IPS DF 4.7 (cell line): ENCODE measurements around the gene STX7.

Source experiments
- DNase-seq: peaks from one replicate; pipeline ENCODE4 v3.0.0-alpha.2; 2013; ENCODE audit warnings: low spot score; ENCODE audit errors: extremely low read depth

The STX7 gene

DNA sequence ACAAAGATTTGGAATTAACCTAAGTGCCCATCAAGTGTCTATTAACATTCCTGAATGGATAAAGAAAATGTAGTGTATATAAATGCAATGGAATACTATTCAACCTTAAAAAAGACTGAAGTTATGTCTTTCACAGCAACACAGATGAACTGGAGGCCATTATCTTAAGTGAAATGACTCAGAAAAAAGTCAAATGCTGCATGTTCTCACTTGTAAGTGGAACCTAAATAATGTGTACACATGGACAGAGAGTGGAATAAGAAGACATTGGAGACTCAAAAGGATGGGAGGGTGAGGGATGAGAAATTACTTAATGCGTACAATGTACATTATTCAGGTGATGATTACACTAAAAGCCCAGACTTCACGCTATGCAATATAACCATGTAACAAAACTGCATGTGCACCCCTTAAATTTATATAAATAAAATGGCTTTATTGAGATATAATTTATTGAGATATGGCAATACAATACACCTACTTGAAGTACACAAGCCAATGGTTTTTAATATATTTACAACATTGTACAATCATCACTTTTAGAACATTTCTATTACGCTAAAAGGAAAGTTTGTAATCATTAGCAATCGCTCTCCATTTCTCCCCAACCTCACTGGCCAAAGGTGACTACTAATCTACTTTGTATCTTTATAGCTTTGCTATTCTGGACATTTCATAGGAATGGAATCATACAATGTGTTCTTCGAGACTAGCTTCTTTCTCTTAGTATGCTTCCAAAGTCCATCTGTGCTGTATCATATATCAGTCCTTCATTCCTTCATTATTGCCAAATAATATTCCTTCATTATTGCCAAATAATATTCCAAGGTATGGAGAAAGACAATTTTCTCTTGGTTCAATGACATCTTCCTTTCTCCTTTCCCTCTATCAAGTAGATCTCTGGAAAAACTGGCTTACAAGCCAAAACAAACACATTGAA is 5.8 kb downstream of the STX7 start:
- DNase-seq: no peak

GRCh38 chr6:132506461-132506860 is 6.5 kb downstream of the STX7 start:
- DNase-seq: no peak

- DNase-seq: no peak
These were observed 7.8 kb downstream of the STX7 start for GRCh38 chr6:132505158-132505557.

DNA sequence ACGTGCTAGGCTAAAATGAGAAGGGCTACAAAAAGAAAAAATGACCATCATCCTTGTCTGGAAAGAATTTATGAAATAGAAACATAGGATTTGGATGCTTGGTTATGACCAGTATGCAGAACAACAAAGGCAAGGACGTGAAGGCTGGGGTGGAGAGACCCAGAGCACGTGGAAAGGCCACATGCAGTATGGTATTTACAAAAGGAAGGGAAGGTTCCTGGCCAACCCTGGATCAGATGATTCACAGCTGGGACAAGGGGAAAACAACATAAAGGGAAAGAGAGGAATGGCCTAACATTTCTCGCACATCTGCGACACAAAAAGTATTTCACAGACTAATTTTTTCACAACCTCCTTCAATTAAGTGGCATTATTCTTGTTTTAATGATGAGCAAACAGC is 8.2 kb downstream of the STX7 start:
- DNase-seq: no peak

GRCh38 chr6:132499757-132500156 is 13.2 kb downstream of the STX7 start:
- DNase-seq: no peak

DNA sequence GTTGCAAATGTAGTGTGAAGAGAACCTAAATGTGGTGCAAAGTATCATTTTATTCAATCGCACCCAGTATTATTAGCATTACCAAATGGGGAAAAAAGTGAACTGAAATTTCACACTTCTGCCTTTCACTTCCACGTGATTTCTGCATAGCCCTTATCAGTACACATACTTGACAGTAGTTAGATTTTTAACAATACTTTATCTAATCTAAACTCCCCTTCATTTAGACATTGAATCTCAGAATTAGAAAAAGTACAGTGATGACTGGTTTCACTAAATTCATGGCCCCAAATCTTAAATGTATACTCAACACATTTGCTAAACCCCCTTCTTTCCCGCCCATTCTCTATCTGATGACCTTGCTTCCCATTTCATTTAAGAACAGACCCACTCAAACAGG is 14.3 kb downstream of the STX7 start:
- DNase-seq: no peak

GRCh38 chr6:132496519-132497180 is 16.3 kb downstream of the STX7 start:
- DNase-seq: no peak

GRCh38 chr6:132495604-132496079 is 17.3 kb downstream of the STX7 start:
- no peak for DNase-seq

- DNase-seq: no peak
These were observed 18.0 kb downstream of the STX7 start for GRCh38 chr6:132494954-132495353.

DNA sequence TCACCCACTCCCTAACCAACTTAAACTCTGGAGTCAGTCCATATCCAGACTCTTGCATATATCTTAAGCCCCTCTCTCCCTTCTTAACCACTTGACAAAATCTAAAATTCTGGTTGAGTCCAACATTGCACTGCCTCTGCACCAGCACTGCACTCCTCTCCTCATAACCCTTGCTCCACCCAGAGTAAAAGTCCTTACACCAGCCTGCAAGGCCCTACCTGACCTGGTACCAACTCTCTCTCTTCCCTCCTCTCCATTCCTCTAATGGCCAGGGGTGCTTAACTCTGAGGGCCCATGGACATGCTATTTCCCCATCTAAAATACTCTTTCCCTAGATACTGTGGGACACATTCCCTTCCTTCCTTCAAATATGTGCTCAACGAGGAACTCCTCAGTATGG is 21.0 kb downstream of the STX7 start:
- no peak for DNase-seq

DNA sequence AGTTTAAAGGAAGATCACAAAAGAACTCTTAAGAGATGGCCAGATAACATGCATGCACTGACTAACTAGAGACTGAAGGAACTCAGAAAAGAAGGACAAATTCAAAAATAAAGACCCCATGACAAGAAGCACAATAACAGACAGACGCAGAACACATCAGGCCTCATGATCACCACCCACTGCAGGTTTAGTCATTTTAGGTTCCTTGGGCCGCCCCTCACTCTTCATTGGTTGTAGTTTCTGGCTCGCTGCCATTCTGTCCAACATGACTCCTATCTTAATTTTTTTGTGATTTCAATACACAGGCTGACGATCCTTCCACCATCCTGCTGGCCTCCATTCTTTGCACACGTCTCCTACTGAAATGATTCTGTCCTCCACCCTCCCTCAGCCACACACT is 21.6 kb downstream of the STX7 start:
- no peak for DNase-seq

GRCh38 chr6:132490478-132491204 is 22.3 kb downstream of the STX7 start:
- no peak for DNase-seq

- DNase-seq: no peak
These were observed 22.9 kb downstream of the STX7 start for GRCh38 chr6:132490024-132490423.

- DNase-seq: no peak
These were observed 23.5 kb downstream of the STX7 start for GRCh38 chr6:132489376-132489775.

- no peak for DNase-seq
These were observed 25.2 kb downstream of the STX7 start for GRCh38 chr6:132487762-132488161.

- DNase-seq: no peak
These were observed 28.3 kb downstream of the STX7 start for GRCh38 chr6:132484680-132485018.

DNA sequence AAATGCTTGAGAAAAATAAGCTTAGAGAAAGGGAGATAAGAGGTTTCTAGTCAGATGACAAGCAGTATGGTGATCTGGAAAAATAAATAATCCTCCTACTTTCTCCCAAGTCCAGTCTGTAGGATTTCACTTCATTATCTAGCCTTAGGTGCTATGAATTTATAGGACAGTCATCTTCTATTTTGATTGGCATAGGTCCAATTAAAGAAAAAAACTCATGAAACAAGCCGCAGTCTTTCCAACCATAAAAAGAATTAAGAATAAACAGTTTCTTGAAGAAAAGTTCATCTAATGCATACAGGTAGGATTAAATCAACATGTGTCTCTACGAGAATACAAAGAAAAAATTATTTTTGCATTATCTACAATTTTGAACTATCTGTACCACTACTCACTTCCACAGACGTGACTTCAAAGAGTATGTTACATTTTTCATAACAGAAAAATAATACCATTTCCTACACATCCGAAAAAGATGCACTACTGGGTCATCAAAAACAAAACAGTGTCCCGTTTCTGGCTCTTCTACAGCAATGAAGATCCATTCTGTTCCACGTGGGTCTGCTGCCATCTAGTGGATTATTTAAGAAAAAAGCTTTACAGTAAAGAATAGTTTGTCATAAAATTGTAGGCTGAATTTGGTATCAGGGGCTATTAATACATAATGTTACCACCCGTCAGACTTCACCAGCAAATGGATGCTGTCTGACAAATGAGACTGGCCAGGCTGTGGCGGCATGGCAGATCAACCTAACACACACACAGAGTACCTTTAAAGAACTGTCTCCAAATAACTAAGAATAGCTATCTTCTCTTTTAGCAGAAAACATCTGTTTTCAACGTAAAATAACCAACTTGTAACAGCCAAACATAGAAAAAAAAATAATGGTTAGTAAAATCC is 28.9 kb downstream of the STX7 start:
- no peak for DNase-seq

DNA sequence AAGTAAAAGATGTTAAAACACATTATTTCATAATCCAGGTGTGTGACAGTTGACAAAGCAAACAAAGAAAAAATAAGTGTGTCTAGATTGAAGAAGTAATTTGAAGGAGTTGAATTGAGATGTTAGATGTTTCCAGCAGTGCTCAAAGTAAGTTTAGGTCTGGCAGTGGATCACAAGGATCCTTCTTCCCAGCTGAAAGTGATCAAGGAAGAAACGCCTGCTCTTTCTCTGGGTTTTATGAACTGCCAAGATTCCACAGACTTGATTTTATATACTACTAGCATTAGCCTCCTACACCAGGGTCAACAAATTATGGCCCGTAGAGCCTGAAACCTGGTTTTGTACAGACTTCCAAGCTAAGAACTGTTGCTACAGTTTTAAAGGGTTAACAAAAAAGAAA is 30.3 kb downstream of the STX7 start:
- no peak for DNase-seq

DNA sequence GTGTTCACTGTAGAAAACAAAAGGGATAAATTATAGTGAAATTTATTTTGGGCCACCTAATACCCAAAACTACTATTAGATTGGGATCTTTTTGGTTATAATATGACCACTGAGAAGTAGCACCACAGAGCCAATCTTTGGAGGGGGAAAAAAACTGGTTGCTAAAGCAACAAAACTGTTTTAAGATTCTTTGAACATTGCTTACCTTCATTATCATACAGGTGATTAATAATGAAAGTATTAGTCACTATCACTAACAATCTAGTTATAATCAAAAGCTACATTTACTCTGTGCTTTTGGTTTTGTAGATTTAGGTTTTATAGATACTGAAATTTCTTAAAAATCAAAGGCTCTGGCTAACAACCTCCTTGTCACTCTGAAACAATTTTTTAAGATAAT is 31.7 kb downstream of the STX7 start:
- no peak for DNase-seq

DNA sequence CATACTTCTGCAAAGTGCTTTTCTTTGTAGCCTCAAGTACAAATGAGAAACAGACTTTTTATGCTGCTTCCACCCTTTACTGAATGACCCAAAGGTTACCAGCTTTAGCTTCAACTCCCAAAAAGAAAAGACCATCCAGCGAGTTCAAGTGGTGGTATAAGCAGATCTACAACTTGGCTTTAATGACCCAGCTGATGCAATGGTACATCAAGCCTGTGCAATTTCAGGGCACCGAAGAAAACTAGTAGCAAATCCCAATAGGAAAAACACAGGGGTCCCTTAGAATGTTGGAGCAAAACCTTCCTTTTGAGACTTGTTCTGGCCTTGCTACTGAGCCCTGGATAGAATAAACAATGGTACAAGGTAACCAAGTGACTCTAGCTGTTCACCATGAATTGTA is 33.8 kb downstream of the STX7 start:
- no peak for DNase-seq

DNA sequence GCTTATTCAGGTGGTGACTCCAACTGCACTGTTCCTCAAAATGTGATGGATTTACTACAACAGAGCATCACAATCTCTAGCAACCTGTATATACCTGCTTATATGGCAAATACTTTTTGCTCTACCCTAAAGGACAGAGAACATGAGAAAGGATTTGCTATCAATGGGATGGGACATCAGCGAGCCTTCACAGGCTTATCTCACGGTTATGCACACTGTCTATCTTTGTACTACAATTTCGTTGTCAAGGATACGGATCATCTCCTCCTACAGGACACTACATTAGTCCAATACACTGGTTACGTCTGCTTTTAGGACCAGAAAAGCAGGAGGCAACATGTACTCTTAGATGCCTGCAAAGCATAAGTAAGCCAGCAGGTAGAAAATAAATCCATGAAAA is 34.2 kb downstream of the STX7 start:
- no peak for DNase-seq
